ENCODE measurements around the gene DCTN2.

DNA sequence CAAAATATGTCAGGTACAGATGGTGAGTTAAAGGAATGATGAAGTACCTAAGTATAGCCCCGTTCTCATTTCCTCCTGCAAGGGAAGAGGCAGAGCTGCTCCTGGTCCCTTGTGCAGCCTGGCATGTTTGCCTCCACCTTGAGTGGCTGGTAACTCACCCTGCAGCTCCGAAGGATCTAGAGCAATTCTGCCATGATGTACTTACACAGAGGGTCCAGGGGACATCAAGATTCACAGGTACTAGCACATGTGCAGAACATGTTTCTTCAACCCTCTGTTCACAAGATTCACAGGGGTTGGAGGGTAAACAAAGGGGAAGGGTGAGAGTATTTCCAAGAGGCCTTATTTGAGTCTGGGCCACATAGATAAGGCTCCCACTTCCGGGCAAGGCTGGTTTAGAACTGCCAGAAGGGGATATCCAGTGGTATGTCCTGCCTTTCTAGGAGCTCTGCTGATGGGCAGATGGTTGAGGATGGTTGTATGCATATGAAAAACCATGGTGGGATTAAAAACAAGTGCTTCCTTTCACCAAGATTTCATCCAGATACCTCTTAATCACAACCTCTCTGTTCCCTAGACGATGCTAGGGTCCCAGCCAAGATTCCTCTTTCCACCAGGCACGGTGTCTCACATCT lies 7.7 kb downstream of the DCTN2 start:
- TF ChIP-seq JUN (IDR thresholded peaks at IDR 0.05) (no peak), RFX5 (IDR thresholded peaks at IDR 0.05) (no peak), BHLHE40 (IDR thresholded peaks at IDR 0.05; ENCODE audit: low read depth, low read length) (no peak), MAZ (IDR thresholded peaks at IDR 0.05; ENCODE audit: borderline replicate concordance, low read depth, low read length) (no peak), POLR2A (IDR thresholded peaks at IDR 0.05; ENCODE audit: low read length) (no peak), CEBPB (IDR thresholded peaks at IDR 0.05) (no peak), ZFP36 (IDR thresholded peaks at IDR 0.05; ENCODE audit: borderline replicate concordance, partially characterized antibody) (no peak), EP300 (IDR thresholded peaks at IDR 0.05) (no peak), ZSCAN20 (CRISPR knock-in tag; IDR thresholded peaks at IDR 0.05) (no peak), RAD21 (conservative IDR thresholded peaks at IDR 0.05 in 1 of 2, IDR thresholded peaks at IDR 0.05 in 1 of 2) (no peak), TP53 (CRISPR knock-in tag; IDR thresholded peaks at IDR 0.05) (no peak)
- TF ChIP-seq, protein P1, sequence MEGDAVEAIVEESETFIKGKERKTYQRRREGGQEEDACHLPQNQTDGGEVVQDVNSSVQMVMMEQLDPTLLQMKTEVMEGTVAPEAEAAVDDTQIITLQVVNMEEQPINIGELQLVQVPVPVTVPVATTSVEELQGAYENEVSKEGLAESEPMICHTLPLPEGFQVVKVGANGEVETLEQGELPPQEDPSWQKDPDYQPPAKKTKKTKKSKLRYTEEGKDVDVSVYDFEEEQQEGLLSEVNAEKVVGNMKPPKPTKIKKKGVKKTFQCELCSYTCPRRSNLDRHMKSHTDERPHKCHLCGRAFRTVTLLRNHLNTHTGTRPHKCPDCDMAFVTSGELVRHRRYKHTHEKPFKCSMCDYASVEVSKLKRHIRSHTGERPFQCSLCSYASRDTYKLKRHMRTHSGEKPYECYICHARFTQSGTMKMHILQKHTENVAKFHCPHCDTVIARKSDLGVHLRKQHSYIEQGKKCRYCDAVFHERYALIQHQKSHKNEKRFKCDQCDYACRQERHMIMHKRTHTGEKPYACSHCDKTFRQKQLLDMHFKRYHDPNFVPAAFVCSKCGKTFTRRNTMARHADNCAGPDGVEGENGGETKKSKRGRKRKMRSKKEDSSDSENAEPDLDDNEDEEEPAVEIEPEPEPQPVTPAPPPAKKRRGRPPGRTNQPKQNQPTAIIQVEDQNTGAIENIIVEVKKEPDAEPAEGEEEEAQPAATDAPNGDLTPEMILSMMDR (IDR thresholded peaks at IDR 0.05), result no peak

Measured in A549 (cell line).